NT2/D1 (cell line): ENCODE data around the gene AK1.

ENCODE experiments used
- DNase-seq: peaks from one replicate; pipeline ENCODE4 v3.0.0-alpha.2; 2011; ENCODE audit warnings: low read depth, low spot score
- H3K27me3 ChIP-seq: 2 replicates; pipeline ENCODE4 v1.6.0; 2011; ENCODE audit warnings: mild to moderate bottlenecking; ENCODE audit not compliant: insufficient read length, insufficient read depth
- H3K36me3 ChIP-seq: 2 replicates; pipeline ENCODE4 v1.6.1; 2011; ENCODE audit warnings: mild to moderate bottlenecking, low read length, mixed read lengths; ENCODE audit not compliant: insufficient read depth, insufficient read length
- H3K4me1 ChIP-seq: 2 replicates; pipeline ENCODE4 v1.5.1; 2011; ENCODE audit not compliant: insufficient read depth, insufficient read length
- H3K4me3 ChIP-seq: 2 replicates; pipeline ENCODE4 v1.5.1; 2011; ENCODE audit warnings: low read depth; ENCODE audit not compliant: insufficient read length
- H3K9ac ChIP-seq: 2 replicates; pipeline ENCODE4 v1.6.0; 2011; ENCODE audit warnings: low read depth; ENCODE audit not compliant: insufficient read length
- H3K9me3 ChIP-seq: 2 replicates; pipeline ENCODE4 v1.5.1; 2011; ENCODE audit warnings: mild to moderate bottlenecking, low read length; ENCODE audit not compliant: insufficient read depth
- SUZ12 ChIP-seq: IDR thresholded peaks from 2 replicates; pipeline ENCODE4 v1.6.1; 2011; ENCODE audit not compliant: insufficient read length, insufficient read depth; ENCODE audit errors: extremely low read depth
- YY1 ChIP-seq: IDR thresholded peaks from 2 replicates; pipeline ENCODE4 v1.6.1; 2011; ENCODE audit not compliant: insufficient read length, insufficient read depth
- ZNF274 ChIP-seq: IDR thresholded peaks from 2 replicates; pipeline ENCODE4 v1.6.1; 2011; ENCODE audit warnings: mild to moderate bottlenecking, low read depth, low read length

The AK1 gene

DNA sequence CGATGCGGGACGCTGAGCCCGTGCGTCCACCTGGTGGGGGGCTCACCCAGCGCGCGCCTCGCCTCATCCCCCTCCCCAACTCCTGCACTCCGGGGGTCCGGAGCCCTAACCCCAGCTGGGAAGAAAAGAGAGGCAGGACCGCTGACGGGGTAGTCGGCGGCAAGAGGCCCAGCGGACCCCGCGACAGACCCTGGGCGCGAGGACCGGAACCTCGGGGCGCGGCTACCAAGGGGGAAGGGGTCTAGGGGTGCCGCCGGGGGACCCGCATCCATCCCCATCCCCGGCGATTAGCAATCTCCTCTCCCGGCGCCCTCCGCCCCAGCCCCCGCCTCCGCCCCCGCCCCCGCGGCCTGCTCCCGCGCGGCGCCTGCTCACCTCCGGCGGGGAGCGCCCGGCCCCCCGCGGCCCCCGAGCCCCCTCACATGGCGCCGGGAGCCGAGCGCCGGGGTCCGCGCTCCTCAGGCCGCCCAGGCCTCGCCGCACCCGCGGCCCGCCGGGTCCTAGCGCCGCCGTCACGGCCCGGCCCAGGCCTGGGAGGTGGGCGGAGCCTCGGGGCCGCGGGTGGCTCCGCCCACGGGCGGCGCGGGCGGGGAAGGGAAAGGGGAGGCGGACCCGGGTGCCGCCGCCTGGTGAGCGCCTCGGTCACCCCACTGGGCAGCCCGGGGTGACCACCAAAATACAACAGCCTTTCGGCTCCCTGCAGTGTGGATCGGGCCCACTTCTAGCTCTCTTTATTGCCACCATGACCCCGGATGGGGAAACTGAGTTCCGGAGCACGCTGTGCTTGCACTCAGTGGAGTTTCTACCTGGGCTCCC is 21.9 kb upstream of the AK1 start, which contains the start of gene ST6GALNAC6:
ST6GALNAC6 (minus strand) TSS at position 476 of the 816 bp plus-strand sequence. CDS start 1,622 bp downstream, outside the sequence.
- Histone ChIP-seq H3K4me1 (peaks cover 26% of the 10 kb centered on the region), H3K9me3 (no peaks in the 10 kb centered on the region), H3K9ac (peak within 1 kb of the TSS; percentile 81), H3K27me3 (peaks cover 5% of the 10 kb centered on the region), H3K36me3 (peaks cover 22% of the 10 kb centered on the region), H3K4me3 (peak within 1 kb of the TSS; percentile 69)
- TF ChIP-seq YY1: no peak
- no peak for TF ChIP-seq SUZ12
- no peak for TF ChIP-seq ZNF274
- no peak for DNase-seq

DNA sequence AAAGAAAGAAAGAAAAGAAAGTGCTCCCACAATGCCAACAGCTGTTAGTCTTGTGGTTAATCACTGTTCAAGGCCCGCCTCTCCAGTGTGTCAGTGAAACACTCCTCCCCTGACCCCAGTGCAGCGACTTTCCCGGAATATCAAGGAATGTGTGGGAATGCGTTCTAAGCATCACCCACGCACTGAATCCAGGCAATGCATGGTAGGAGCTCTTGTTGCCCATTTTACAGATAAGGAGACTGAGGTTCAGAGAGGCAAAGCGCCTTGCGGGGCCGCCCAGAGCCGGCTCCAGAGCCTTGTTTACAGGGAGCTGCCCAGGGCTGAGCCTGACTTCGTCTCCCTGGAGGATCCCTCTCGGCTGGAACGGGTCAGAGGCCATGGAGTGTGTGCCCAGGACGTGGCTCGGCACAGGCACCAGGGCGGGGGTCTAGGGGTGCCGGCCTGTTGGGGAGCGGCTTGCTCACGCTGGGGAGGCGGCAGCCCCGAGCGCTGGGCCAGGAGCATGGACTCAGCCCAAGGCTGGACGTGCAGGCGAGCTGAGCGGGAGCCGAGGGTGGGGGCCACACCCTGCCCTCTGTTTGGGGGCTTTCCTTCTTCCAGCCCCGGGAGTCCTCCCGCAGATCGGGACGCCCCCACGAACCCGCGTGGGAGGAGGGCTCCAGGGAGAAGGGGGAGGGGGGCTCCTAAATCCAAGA is 21.1 kb upstream of the AK1 start:
- peaks cover 6% of the 10 kb centered on the region; the same call in 1 of the 2 replicates for H3K9me3 ChIP-seq
- H3K27me3 ChIP-seq: peaks cover 5% of the 10 kb centered on the region
- TF ChIP-seq YY1 (no peak), ZNF274 (no peak), SUZ12 (no peak)
- DNase-seq: no peak
- peaks cover 30% of the 10 kb centered on the region for H3K36me3 ChIP-seq
- H3K4me3 ChIP-seq: peak overlapping the region; percentile 69
- H3K9ac ChIP-seq: peak overlapping the region; percentile 81
- H3K4me1 ChIP-seq: peaks cover 18% of the 10 kb centered on the region

DNA sequence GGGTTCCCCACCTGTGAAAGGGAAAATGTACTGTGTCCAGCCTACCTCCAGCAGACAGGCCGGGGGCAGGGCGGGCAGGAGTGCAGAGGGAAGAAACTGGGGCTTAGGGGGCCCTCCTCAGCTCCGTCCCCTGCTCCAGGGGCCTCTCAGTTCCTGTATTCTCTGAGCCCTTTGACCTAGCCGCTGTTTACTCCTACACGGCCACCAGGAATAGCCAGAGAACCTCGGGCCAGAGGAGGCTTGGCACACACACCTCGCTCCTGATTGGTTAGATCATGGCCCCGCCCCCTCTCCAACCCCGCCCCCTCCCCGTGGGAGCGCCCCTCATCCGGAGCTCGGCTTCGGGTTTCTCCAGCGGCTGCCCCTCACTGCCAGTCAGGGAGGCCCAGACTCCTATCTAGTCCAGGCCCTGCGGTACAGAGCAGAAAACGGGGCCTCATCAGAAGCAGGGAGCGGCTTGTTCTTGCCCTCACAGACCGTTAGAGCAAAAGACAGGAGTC is 19.8 kb upstream of the AK1 start:
- peak; percentile 75 for DNase-seq
- Histone ChIP-seq H3K4me1 (peaks cover 16% of the 10 kb centered on the region), H3K9ac (peak overlapping the region; percentile 59), H3K27me3 (peaks cover 5% of the 10 kb centered on the region), H3K36me3 (peaks cover 43% of the 10 kb centered on the region), H3K9me3 (peaks cover 19% of the 10 kb centered on the region), H3K4me3 (no peak overlapping the region)
- TF ChIP-seq SUZ12 (no peak), ZNF274 (no peak), YY1 (no peak)

DNA sequence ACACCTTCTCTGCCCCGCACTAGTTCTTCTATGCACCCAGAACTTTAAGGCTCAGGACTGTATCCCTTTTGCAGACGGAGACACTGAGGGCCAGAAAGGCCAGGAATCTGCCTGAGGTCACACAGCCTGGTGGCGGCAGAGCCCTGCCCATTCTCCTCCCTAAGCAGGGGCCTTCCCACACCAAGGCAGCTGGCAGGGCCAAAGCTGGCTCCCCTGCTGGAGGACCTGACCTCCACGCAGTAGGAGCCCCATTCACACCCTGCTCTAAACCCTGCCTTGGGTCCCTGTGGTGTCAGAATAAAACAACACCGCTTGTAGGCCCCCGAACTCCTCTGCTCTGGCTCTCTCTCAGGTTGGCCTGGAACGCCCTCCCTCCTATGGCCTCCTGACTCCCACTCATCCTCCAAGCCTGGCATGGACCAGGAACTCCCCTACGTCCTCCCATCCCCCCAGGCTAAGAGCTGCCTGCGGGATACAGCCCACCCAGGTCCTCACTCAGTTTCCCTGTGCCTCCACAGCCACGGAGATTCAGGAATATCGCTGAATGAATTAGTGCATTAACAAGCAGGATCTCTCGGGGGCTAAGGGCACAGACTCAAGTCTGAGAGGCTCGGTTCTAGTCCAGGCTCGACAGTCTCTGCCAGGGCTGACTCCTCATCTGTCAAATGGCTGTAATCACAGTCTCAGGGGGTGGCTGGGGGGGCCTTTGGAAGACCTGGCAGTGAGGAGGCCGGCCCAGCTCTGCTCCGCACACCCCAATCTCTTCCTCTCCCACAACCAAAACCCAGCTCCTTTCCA is 19.1 kb upstream of the AK1 start:
- H3K27me3 ChIP-seq: peaks cover 5% of the 10 kb centered on the region
- H3K36me3 ChIP-seq: peaks cover 43% of the 10 kb centered on the region
- no peak for DNase-seq
- H3K9ac ChIP-seq: peak overlapping the region; percentile 46
- H3K4me3 ChIP-seq: no peak overlapping the region
- no peak for TF ChIP-seq ZNF274
- TF ChIP-seq SUZ12: no peak
- TF ChIP-seq YY1: no peak
- H3K9me3 ChIP-seq: peaks cover 22% of the 10 kb centered on the region
- H3K4me1 ChIP-seq: peaks cover 16% of the 10 kb centered on the region

DNA sequence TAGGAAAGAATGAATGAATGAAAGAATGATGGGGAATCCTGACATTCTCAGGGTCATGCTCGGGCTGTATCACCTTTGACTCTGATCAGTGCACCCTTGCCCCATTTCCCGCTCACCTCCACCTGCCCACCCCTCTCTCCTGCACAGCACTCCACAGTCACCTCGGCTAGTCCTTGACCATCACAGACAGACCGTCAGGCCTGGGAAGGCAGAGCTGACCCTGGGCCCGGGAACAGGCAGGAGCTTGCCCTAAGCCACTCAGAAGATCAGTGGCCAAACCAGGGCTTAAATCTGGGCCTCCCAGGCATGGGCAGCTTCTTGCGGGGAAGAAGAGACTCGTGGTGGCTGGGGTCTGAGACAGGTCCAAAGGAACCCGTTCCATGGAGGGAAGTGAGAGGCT is 18.3 kb upstream of the AK1 start:
- TF ChIP-seq ZNF274 (no peak), YY1 (no peak), SUZ12 (no peak)
- peaks cover 5% of the 10 kb centered on the region for H3K27me3 ChIP-seq
- peaks cover 45% of the 10 kb centered on the region for H3K36me3 ChIP-seq
- no peak overlapping the region for H3K4me3 ChIP-seq
- no peak for DNase-seq
- peaks cover 16% of the 10 kb centered on the region for H3K4me1 ChIP-seq
- H3K9me3 ChIP-seq: peaks cover 22% of the 10 kb centered on the region
- H3K9ac ChIP-seq: no peak overlapping the region

DNA sequence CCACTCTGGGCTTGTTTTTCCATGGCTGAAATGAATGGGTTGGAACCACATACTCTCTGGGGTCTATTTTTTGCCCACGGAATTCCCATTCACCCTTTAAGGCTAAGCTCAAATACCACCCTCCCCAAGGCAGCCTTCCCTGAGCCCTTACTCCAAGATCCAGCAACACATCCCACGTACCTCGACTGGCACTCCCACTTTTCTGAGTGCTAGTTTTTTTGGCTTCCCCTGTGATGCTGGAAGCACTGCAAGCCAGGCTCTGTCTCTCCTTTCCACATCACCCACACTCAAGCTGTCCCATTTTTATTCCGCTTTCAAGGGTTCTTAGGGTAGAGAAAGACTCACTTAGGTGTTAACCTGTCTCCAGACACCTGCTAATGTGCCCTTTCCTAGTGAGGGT is 15.9 kb upstream of the AK1 start:
- DNase-seq: no peak
- peaks cover 13% of the 10 kb centered on the region for H3K4me1 ChIP-seq
- no peaks in the 10 kb centered on the region for H3K27me3 ChIP-seq
- peaks cover 56% of the 10 kb centered on the region for H3K36me3 ChIP-seq
- H3K4me3 ChIP-seq: no peak overlapping the region
- no peak for TF ChIP-seq SUZ12
- no peak for TF ChIP-seq YY1
- TF ChIP-seq ZNF274: no peak
- no peak overlapping the region for H3K9ac ChIP-seq
- peaks cover 22% of the 10 kb centered on the region for H3K9me3 ChIP-seq
